GM19035 (cell line): ENCODE results near the gene HEATR5A.
"Not testable (repeated sequence)": the region's sequence is repeated elsewhere in the genome, so short reads cannot be mapped to it uniquely, and the experiment has no call there.

Experiments used
- ATAC-seq: cut with Tn5 transposase; IDR thresholded peaks from one replicate; pipeline ENCODE4 v1.9.1; 2021; ENCODE audit not compliant: unreplicated experiment

Gene HEATR5A

GRCh38 chr14:31420319-31421111, at the start of gene HEATR5A:
Gene HEATR5A, minus strand, starts transcription at chr14:31420550. Its CDS starts 17,575 bp downstream, at chr14:31402975.
- peak; percentile 97 for ATAC-seq

GRCh38 chr14:31466554-31466953, 46.2 kb upstream of the HEATR5A start:
- no peak for ATAC-seq

DNA sequence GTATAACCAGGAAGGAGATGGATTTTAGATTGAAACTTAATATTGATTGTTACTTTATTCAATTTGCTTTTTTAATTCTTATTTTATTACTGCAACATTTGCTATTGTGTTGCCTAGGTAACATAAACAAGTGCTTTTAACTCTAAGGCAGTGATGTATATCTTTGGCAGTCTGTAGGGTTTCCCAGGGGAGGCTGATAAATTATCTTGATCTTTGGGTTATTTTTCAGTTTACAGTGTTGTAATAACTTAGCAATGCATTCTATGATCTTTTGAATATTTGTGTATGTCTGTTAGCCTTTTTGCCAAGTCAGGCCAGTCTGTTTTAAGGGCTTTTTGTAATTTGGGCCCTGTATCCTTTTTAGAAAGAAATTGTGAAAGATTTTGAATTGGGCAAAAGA, 44.8 kb upstream of the HEATR5A start:
- ATAC-seq, result no peak

DNA sequence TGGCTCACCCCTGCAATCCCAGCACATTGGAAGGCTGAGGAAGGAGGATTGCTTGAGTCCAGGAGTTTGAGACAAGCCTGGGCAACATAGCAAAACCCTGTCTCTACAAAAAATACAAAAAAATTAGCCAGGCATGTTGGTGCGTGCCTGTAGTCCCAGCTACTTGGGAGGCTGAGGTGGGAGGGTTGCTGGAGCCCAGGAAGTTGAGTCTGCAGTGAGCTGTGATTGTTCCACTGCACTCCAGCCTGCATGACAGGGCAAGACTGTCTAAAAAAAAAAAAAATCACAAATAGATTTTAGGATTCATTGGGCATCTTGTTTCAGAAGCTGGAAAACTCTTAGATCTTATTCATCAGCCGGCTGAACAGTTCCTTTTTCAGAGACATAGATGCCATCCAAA, 42.1 kb upstream of the HEATR5A start:
- ATAC-seq, result not testable (repeated sequence)

GRCh38 chr14:31461545-31461944, 41.2 kb upstream of the HEATR5A start:
- no peak for ATAC-seq

- ATAC-seq, result no peak
Observed at GRCh38 chr14:31457665-31458659, 37.6 kb upstream of the HEATR5A start.

DNA sequence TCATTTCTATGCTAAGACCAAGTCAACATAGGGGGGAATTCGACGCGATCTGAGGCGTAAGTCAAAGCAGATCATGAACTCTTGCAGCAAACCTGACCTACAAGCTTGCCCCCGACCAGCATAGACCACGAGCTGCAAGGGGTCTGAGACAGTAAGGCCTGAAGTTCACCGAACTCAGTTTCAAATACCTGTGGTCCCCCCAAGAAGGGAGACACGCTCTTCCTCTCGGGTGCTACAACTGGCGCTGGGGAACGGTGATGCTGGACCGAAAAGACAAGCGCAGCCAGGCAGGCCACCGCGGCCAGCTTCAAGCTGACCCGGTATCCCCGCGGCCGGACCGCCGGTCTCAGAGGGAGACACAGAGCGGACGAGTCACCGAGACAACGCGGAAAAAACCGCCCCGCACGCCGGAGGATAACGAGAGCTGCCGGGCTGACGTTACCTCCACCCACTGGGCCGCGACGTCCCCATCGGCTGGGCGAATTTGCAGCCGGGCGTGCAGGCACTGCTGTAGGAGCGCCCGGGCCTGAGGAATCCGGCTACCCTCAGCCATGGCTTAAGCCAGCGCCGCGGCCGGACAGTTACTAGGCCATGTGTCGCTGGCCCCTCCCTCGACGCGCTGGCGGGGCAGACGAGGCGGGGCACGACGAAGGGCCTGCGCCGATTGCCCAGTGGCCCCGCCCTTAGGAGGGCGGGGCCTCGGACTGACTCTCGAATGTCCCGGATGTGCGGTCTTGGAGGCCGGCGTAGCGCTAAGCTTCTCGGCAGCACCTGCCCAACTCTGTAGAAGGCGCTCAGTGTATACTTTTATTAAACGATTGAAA, 36.7 kb upstream of the HEATR5A start, which contains the start of gene DTD2:
TSS of gene DTD2 (minus strand) at position 666 of the 824 bp plus-strand sequence. CDS start at position 553, 113 bp downstream.
- peak; percentile 99 for ATAC-seq

DNA sequence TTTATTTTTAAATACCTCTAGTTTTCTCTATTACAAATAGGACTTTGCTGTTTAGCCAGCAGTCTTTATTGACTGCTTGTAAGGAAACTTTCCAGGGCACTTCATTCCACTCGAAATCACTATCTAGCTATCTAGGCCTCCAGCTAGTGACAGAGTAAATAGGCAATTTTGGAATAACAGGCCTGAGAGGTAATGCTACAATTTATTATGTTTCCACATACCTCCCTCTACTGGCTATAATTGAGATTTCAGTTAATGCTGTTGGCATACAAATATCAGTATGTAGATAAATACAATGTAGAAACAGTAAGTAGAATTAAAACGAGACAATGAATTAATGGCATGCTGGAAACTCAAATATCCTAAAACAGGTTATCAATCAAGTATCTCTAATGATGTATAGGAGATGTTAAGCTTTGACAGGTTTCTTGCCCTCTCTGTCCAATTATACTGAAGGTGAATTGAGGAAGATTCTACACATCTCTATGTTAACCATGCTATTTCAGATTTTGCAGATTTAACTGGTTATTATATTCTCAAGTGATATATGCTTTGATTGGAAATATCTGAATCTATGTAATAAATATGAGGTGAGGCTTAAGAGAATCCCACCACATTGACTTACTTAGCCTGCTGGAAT, 29.7 kb upstream of the HEATR5A start:
- ATAC-seq, result no peak

- ATAC-seq, result no peak
Observed at GRCh38 chr14:31449136-31449535, 28.8 kb upstream of the HEATR5A start.

DNA sequence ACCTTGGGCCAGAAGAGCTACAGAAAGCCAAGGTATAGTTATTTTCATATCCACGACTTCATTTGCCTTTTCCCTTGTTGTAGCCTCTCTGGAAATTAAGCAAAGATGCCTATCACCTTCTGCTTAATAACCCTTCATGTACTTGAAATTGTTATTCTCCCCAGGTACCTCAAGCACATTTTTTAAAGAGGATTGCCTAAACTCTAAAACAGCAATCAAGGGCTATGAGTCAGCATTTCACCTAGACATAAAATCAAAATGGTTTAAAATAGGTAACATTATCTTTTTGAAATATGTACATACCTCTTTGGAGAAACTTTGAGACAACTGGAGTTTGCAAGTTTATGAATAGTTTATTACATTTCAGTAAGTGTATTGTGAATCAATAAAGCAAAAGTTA, 25.4 kb upstream of the HEATR5A start:
- no peak for ATAC-seq

DNA sequence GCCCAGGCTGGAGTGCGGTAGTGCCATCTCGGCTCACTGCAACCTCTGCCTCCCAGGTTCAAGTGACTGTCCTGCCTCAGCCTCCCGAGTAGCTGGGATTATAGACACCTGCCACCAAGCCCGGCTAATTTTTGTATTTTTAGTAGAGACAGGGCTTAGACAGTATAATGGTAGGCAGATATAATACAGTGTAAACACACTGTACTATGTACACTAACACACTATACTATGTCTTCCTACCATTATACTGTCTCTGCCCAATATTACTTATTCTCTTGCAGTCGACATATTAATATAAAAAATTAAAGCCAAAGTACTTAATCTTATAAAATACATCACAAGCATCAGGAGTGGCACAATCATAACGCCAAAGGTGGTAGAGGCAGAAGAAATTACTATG, 21.9 kb upstream of the HEATR5A start:
- no peak for ATAC-seq

GRCh38 chr14:31441273-31442111, 21.1 kb upstream of the HEATR5A start:
- no peak for ATAC-seq

DNA sequence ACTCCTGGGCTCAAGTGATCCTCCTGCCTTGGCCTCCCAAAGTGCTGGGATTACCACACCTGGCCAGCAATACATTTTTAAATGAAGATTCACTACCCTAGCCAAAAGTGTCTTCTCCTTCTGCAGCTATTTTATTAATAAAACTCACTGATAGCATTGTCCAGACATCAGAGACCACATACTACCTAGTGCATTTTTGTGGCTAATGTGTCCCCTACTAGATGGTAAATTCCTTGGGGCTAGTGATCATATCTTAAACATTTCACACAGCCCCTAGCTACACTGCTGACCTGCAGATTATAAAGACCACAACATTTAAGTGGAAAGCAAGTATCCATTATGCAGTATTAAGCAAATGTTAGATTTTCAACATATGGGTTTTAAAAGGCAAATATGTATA, 19.9 kb upstream of the HEATR5A start:
- no peak for ATAC-seq

DNA sequence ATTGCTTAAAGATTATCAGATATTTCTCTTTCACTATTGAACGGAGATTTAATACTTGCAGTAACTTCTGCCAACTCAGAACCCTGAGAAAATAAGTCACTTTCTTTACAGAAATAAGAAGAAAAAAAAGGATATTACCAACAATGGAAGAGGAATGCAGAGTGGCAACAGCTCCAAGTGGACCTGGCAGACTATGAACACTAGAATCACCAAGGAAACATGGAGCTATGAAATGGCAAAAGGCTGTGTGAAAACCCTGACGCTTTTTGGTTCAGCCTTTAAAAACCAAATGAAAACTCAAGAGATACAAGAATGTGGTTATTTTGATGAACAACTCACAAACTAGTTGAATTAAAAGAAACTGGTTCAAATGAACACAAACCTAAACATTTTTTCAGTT, 19.2 kb upstream of the HEATR5A start:
- ATAC-seq, result no peak

DNA sequence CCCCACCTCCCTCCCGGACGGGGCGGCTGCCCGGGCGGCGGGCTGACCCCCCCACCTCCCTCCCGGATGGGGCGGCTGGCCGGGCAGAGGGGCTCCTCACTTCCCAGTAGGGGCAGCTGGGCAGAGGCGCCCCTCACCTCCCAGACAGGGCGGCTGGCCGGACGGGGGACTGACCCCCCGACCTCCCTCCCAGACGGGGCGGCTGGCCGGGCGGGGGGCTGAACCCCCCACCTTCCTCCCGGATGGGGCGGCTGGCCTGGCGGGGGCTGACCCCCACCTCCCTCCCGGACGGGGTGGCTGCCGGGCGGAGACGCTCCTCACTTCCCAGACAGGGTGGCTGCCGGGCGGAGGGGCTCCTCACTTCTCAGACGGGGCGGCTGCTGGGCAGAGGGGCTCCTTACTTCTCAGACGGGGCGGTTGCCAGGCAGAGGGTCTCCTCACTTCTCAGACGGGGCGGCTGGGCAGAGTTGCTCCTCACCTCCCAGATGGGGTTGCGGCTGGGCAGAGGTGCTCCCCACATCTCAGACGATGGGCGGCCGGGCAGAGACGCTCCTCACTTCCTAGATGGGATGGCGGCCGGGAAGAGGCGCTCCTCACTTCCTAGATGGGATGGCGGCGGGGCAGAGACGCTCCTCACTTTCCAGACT, 16.8 kb upstream of the HEATR5A start:
- not testable (repeated sequence) for ATAC-seq

GRCh38 chr14:31435276-31435675, 14.9 kb upstream of the HEATR5A start:
- ATAC-seq, result no peak

DNA sequence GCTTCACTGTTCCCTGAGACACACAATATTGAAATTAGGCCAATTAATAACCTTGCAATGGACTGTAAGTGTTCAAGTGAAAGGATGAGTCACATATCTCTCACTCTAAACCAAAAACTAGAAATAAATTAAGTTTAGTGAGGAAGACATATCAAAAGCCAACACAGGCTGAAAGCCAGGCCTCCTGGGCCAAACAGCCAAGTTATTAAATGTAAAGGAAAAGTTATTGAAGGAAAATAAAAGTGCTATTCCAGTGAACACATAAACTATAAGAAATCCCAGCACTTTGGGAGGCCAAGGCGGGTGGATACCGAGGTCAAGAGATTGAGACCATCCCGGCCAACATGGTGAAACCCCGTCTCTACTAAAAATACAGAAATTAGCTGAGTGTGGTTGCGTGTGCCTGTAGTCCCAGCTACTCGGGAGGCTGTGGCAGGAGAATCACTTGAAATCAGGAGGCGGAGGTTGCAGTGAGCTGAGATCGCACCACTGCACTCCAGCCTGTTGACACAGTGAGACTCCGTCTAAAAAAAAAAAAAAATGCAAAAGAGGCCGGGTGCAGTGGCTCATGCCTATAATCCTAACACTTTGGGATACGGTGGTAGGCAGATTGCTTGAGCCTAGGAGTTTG, 10.4 kb upstream of the HEATR5A start:
- ATAC-seq, result no peak

DNA sequence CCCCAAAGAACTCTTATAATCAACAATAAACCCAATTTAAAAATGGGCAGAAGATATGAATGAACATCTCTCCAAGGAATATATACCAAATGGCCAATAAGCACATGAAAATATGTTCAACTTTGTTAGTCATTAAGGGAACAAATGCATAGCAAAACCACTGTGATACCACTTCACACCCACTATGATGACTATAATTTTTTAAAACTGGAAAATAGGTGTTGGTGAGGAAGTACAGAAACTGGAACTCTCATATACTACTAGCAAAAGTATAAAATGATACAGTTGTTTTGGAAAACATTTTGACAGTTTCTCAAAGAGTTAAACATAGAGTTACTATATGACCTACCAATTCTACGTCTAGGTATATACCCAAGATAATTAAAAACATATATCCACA, 9.4 kb upstream of the HEATR5A start:
- no peak for ATAC-seq
